ENCODE data around the gene RALGPS1.

RALGPS1 gene

DNA sequence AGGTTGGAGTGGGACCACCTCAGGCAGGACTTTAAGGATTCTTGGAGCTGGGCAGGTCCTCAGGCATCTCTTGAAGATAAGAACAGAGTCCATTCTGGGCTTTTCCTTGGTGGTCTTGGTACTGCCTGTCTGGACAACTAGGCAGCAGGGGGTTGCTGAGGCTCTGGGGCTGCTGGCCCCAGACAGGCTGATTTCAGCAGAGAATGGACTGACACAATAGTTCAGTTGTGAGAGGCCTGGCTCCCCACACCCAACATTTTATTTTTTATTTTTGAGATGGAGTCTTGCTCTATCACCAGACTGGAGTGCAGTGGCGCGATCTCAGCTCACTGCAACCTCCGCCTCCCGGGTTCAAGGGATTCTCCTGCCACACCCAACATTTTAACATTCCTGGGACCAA, 203.2 kb downstream of the RALGPS1 start:
- Mint-ChIP-seq H3K27ac (no peak overlapping the region), H3K27me3 (peaks cover 6% of the 10 kb centered on the region), H3K9me3 (no peaks in the 10 kb centered on the region), H3K36me3 (peaks cover 11% of the 10 kb centered on the region), H3K4me1 (peaks cover 23% of the 10 kb centered on the region), H3K4me3 (no peak overlapping the region)
- DNase-seq (ENCODE audit: low spot score in 2 of 2) (no peak), ATAC-seq (ENCODE audit: low read depth) (no peak)

DNA sequence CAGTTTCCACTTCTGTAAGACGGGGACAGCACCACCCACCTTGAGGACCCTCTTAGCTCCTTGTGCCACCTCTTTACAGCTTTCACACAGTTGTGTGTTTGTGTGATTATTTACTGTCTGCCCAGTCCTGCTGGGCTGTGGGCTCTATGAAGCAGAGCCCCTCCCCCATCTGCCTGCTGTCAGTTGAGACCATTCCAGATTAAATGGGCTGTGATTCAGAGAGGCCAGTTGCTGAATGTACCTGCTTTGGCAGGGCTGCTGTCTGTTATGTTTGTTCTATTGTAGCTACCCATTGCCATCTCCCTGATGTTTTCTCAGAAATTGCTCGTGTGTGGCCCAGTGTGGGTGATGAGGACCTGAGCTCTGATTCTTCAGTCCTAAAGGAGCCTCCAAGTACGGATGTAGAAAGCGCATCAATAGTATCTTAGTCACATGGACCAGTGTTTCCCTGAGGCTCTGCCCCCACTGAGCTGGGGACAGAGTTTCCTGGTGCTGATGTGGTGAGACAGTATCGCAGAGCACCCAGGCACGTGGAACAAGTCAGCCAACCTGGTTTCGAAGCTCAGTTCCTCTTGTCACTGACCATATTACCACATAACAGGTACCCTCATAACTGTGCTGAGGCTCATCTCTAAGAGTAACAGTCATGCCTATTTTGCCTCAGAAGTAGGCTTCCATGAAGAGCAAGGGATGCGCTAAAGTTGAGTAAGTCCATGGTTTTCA, 204.2 kb downstream of the RALGPS1 start:
- no peaks in the 10 kb centered on the region for H3K9me3 Mint-ChIP-seq
- H3K36me3 Mint-ChIP-seq, result peaks cover 14% of the 10 kb centered on the region
- H3K27me3 Mint-ChIP-seq, result peaks cover 6% of the 10 kb centered on the region
- ATAC-seq (ENCODE audit: low read depth), result peak; percentile 71
- peak in 1 of 2 donors; percentile 7 for DNase-seq (ENCODE audit: low spot score in 2 of 2)
- H3K4me3 Mint-ChIP-seq, result no peak overlapping the region
- no peak overlapping the region for H3K27ac Mint-ChIP-seq
- peaks cover 28% of the 10 kb centered on the region for H3K4me1 Mint-ChIP-seq

GRCh38 chr9:127119320-127119709, 204.7 kb downstream of the RALGPS1 start:
- Mint-ChIP-seq H3K27ac (no peak overlapping the region), H3K4me1 (peaks cover 28% of the 10 kb centered on the region), H3K36me3 (peaks cover 15% of the 10 kb centered on the region), H3K9me3 (no peaks in the 10 kb centered on the region), H3K27me3 (peaks cover 6% of the 10 kb centered on the region), H3K4me3 (no peak overlapping the region)
- ATAC-seq (ENCODE audit: low read depth) (no peak), DNase-seq (ENCODE audit: low spot score in 2 of 2) (no peak)

DNA sequence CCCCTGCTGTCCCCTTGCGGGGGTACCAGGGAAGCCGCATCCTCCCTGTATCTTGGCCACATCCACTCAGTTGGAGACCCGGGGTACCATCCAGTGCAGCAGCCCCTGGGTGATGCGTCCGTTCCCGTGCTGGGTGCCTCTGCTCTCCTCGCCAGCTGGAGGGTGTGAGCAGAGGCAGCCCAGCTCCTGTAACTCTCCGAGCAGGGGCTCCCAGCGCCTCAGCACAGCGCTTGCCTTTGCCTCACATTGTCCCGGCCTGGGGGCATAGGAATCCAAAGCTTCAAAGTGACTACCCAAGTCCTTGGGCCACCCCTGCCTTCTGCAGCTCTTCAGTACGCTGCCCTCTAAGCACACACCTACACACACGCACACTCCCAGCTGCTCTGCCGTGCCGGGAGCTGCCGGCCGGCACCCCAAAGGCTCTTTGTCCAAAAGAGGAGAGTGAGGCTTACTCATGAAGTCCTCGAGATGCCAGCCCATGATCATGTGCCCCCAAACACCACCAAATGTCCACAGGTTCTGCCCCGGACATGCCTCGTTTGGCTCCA, 207.1 kb downstream of the RALGPS1 start:
- DNase-seq (ENCODE audit: low spot score in 2 of 2) (no peak), ATAC-seq (ENCODE audit: low read depth) (no peak)
- Mint-ChIP-seq H3K36me3 (peaks cover 15% of the 10 kb centered on the region), H3K9me3 (no peaks in the 10 kb centered on the region), H3K4me3 (no peak overlapping the region), H3K27ac (no peak overlapping the region), H3K4me1 (peaks cover 24% of the 10 kb centered on the region), H3K27me3 (peaks cover 6% of the 10 kb centered on the region)

DNA sequence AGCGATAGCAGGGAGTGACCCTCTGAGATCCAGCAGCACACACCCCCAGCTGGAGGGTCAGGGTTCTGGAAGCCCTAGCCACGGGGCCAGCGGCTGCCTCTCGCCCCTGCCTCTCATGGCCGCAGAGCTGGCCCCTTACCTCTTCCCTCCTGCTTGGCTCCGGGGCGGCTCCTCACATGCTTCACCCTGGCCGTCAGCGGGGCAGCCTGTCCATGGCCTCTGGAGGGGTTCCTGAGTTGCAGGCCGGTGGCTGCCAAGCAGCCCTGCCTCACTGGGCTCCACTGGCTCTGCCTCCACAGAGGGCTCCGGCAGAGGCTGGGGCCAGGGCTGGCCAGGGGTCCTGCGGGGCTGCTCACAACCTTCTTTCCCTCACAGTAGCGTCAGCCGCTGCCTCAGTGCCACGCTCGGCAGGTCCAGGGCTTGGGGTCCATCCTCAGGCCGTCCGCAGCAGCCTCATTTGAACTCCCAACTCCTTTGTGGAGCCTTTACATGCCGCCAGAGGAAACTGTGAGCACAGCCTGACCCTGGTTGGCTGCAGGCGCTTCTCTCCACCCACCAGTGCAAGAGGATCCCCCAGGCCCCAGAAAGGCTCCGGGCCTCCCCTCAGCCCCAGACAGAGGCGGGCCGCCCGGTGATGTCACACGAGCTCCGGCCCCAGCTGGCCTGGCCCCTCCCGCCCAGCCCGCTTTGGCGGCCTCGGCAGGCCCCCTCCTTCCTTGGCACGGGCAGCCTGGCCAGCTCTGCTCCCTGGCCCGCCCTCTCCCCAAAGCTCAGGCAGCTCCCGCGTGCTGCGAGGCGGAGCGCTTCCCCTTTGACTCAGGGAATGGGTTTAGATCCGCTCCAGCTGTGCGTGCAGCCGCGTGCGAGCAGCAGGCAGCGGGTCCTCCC, 207.8 kb downstream of the RALGPS1 start, which contains the start of gene ANGPTL2:
Gene ANGPTL2, minus strand, starts transcription at position 460 of the 888 bp plus-strand sequence. CDS start 13,904 bp downstream, outside the sequence.
- DNase-seq (ENCODE audit: low spot score in 2 of 2) (peak; percentile 5 to 33), ATAC-seq (ENCODE audit: low read depth) (peak; percentile 72)
- peaks cover 6% of the 10 kb centered on the region for H3K27me3 Mint-ChIP-seq
- H3K4me3 Mint-ChIP-seq, result peak within 1 kb of the TSS; percentile 73
- no peaks in the 10 kb centered on the region for H3K9me3 Mint-ChIP-seq
- H3K4me1 Mint-ChIP-seq, result peaks cover 21% of the 10 kb centered on the region
- H3K36me3 Mint-ChIP-seq, result peaks cover 11% of the 10 kb centered on the region
- H3K27ac Mint-ChIP-seq, result no peak within 1 kb of the TSS

GRCh38 chr9:127123064-127123890, 208.7 kb downstream of the RALGPS1 start:
- Mint-ChIP-seq H3K4me3 (peak overlapping the region; percentile 73), H3K36me3 (peaks cover 11% of the 10 kb centered on the region), H3K27ac (no peak overlapping the region), H3K4me1 (peaks cover 21% of the 10 kb centered on the region), H3K27me3 (peaks cover 6% of the 10 kb centered on the region), H3K9me3 (no peaks in the 10 kb centered on the region)
- DNase-seq (ENCODE audit: low spot score in 2 of 2) (no peak), ATAC-seq (ENCODE audit: low read depth) (no peak)

DNA sequence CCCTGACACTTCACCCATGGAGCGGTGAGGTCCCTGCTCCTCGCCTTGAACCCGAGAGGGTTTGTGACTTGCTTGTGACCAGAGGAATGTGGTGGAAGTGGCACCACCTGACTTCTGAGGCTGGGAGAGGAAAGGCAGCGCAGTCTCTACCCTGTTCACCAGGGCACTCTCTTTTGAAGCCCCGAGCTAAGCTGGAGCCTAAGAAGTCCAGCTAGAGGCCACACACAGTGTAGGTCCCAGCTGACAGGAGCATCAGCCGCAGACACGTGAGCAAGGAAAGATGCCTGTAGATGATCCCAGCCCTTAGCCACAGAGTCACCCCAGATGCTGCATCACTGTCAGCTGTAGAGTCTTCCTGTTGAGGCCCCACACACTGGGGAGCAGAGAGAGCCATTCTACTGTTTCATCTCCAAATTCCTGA, 209.5 kb downstream of the RALGPS1 start:
- H3K4me3 Mint-ChIP-seq, result no peak overlapping the region
- H3K36me3 Mint-ChIP-seq, result peaks cover 8% of the 10 kb centered on the region
- no peaks in the 10 kb centered on the region for H3K9me3 Mint-ChIP-seq
- peaks cover 6% of the 10 kb centered on the region for H3K27me3 Mint-ChIP-seq
- no peak for ATAC-seq (ENCODE audit: low read depth)
- H3K27ac Mint-ChIP-seq, result no peak overlapping the region
- H3K4me1 Mint-ChIP-seq, result peaks cover 16% of the 10 kb centered on the region
- no peak for DNase-seq (ENCODE audit: low spot score in 2 of 2)

DNA sequence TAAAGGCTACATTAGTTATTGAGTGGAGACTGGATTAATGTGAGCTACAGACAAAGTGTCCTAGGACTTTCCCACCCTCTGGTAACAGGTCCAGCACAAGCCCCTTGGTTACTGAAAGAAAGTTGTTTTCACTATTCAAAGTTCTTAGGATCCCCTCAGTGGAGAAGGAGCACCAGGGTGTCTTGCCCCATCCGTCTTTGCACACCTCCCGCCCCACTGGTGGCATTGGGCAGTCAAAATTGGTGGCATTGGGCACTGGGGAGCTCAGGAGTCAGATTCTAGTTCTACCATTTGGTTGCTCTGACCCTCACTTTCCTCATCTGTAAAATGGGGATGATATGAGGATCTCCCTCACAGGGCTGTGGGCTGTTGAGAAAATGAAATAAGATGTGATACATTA, 210.2 kb downstream of the RALGPS1 start:
- Mint-ChIP-seq H3K36me3 (peaks cover 6% of the 10 kb centered on the region), H3K27ac (no peak overlapping the region), H3K27me3 (peaks cover 6% of the 10 kb centered on the region), H3K9me3 (no peaks in the 10 kb centered on the region), H3K4me3 (no peak overlapping the region), H3K4me1 (peaks cover 14% of the 10 kb centered on the region)
- ATAC-seq (ENCODE audit: low read depth), result no peak
- no peak for DNase-seq (ENCODE audit: low spot score in 2 of 2)

DNA sequence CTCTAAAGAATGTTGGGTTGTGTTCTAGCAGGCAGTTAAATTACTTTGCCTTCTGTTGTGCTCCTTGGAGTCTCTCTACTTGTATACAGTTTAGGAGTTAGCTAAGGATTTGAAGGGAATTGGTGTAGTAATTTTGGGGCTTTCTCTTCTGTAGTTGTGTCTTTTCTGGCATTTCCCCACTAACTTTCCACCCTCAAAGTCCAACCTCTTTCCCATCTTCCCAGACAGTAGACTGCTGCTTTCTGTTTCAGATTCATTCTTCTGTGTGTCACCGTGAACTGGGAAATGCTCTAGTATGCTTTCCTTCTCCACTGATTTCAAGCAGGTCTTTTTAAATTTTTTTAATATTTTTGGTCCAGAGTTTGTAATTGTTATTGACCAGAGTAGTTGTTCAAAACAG, 212.4 kb downstream of the RALGPS1 start:
- DNase-seq (ENCODE audit: low spot score in 2 of 2) (no peak), ATAC-seq (ENCODE audit: low read depth) (no peak)
- Mint-ChIP-seq H3K9me3 (no peaks in the 10 kb centered on the region), H3K27me3 (peaks cover 2% of the 10 kb centered on the region), H3K4me3 (no peak overlapping the region), H3K36me3 (peaks cover 4% of the 10 kb centered on the region), H3K27ac (no peak overlapping the region), H3K4me1 (peaks cover 12% of the 10 kb centered on the region)

- Mint-ChIP-seq H3K4me1 (peaks cover 7% of the 10 kb centered on the region), H3K27me3 (no peaks in the 10 kb centered on the region), H3K4me3 (no peak overlapping the region), H3K27ac (no peak overlapping the region), H3K9me3 (no peaks in the 10 kb centered on the region), H3K36me3 (peaks cover 7% of the 10 kb centered on the region)
- ATAC-seq (ENCODE audit: low read depth) (no peak), DNase-seq (ENCODE audit: low spot score in 2 of 2) (no peak)
Measured at GRCh38 chr9:127128341-127129072, 213.9 kb downstream of the RALGPS1 start.

- Mint-ChIP-seq H3K27me3 (no peaks in the 10 kb centered on the region), H3K36me3 (peaks cover 5% of the 10 kb centered on the region), H3K4me1 (peaks cover 7% of the 10 kb centered on the region), H3K4me3 (no peak overlapping the region), H3K9me3 (no peaks in the 10 kb centered on the region), H3K27ac (no peak overlapping the region)
- ATAC-seq (ENCODE audit: low read depth), result no peak
- DNase-seq (ENCODE audit: low spot score in 2 of 2), result no peak
Measured at GRCh38 chr9:127129073-127129717, 214.6 kb downstream of the RALGPS1 start.

GRCh38 chr9:127129718-127130085, 215.1 kb downstream of the RALGPS1 start:
- no peak overlapping the region for H3K4me3 Mint-ChIP-seq
- ATAC-seq (ENCODE audit: low read depth) (no peak), DNase-seq (ENCODE audit: low spot score in 2 of 2) (no peak)
- H3K4me1 Mint-ChIP-seq, result peaks cover 7% of the 10 kb centered on the region
- H3K36me3 Mint-ChIP-seq, result peaks cover 7% of the 10 kb centered on the region
- H3K27ac Mint-ChIP-seq, result no peak overlapping the region
- H3K9me3 Mint-ChIP-seq, result no peaks in the 10 kb centered on the region
- no peaks in the 10 kb centered on the region for H3K27me3 Mint-ChIP-seq

- Mint-ChIP-seq H3K9me3 (no peaks in the 10 kb centered on the region), H3K27me3 (no peaks in the 10 kb centered on the region), H3K27ac (no peak overlapping the region)
Measured at GRCh38 chr9:127130235-127130634, 215.7 kb downstream of the RALGPS1 start.

More at GRCh38 chr9:127130235-127130634, 215.7 kb downstream of the RALGPS1 start:
- ATAC-seq (ENCODE audit: low read depth) (no peak), DNase-seq (ENCODE audit: low spot score in 2 of 2) (no peak)
- peaks cover 7% of the 10 kb centered on the region for H3K36me3 Mint-ChIP-seq
- H3K4me1 Mint-ChIP-seq, result peaks cover 7% of the 10 kb centered on the region
- H3K4me3 Mint-ChIP-seq, result no peak overlapping the region
